ENCODE data around the gene SLC39A11.

The SLC39A11 gene

GRCh38 chr17:72624652-72625051, 467.8 kb downstream of the SLC39A11 start:
- H3K9me3 ChIP-seq (ENCODE audit: insufficient read depth, low read length): no peaks in the 10 kb centered on the region
- no peak overlapping the region for H3K4me3 ChIP-seq (ENCODE audit: low read length)

GRCh38 chr17:72624226-72624625, 468.3 kb downstream of the SLC39A11 start:
- Histone ChIP-seq H3K79me2 (ENCODE audit: low read length) (no peaks in the 10 kb centered on the region), H3K9ac (ENCODE audit: low read length) (no peak overlapping the region), H3K27ac (ENCODE audit: low read length) (no peak overlapping the region), H3K4me2 (ENCODE audit: low read length) (no peak overlapping the region), H3K9me3 (ENCODE audit: insufficient read depth, low read length) (no peaks in the 10 kb centered on the region), H2AFZ (ENCODE audit: low read depth, low read length) (no peak overlapping the region), H4K20me1 (ENCODE audit: insufficient read depth, low read length) (no peaks in the 10 kb centered on the region), H3K4me1 (ENCODE audit: low read length) (no peaks in the 10 kb centered on the region), H3K27me3 (ENCODE audit: low read depth, low read length) (peaks cover 47% of the 10 kb centered on the region), H3K36me3 (replicated peaks; ENCODE audit: low read depth, low read length) (no peaks in the 10 kb centered on the region), H3K4me3 (ENCODE audit: low read length) (no peak overlapping the region)
- TF ChIP-seq CTCF (IDR thresholded peaks at IDR 0.05; ENCODE audit: low read depth, low read length) (no peak), EZH2phosphoT487 (IDR thresholded peaks at IDR 0.05; ENCODE audit: low read depth) (no peak)

More at GRCh38 chr17:72624652-72625051, 467.8 kb downstream of the SLC39A11 start:
- no peaks in the 10 kb centered on the region for H3K4me1 ChIP-seq (ENCODE audit: low read length)
- no peak overlapping the region for H3K9ac ChIP-seq (ENCODE audit: low read length)
- no peak overlapping the region for H3K27ac ChIP-seq (ENCODE audit: low read length)
- H4K20me1 ChIP-seq (ENCODE audit: insufficient read depth, low read length): no peaks in the 10 kb centered on the region
- peaks cover 51% of the 10 kb centered on the region for H3K27me3 ChIP-seq (ENCODE audit: low read depth, low read length)
- H3K79me2 ChIP-seq (ENCODE audit: low read length): no peaks in the 10 kb centered on the region
- no peak overlapping the region for H3K4me2 ChIP-seq (ENCODE audit: low read length)
- H3K36me3 ChIP-seq (replicated peaks; ENCODE audit: low read depth, low read length): no peaks in the 10 kb centered on the region
- H2AFZ ChIP-seq (ENCODE audit: low read depth, low read length): no peak overlapping the region
- no peak for TF ChIP-seq EZH2phosphoT487 (IDR thresholded peaks at IDR 0.05; ENCODE audit: low read depth)
- no peak for TF ChIP-seq CTCF (IDR thresholded peaks at IDR 0.05; ENCODE audit: low read depth, low read length)

- no peak overlapping the region for H2AFZ ChIP-seq (ENCODE audit: low read depth, low read length)
- peaks cover 37% of the 10 kb centered on the region for H3K27me3 ChIP-seq (ENCODE audit: low read depth, low read length)
- no peaks in the 10 kb centered on the region for H4K20me1 ChIP-seq (ENCODE audit: insufficient read depth, low read length)
- H3K4me2 ChIP-seq (ENCODE audit: low read length): no peak overlapping the region
- no peak for TF ChIP-seq EZH2phosphoT487 (IDR thresholded peaks at IDR 0.05; ENCODE audit: low read depth)
- TF ChIP-seq CTCF (IDR thresholded peaks at IDR 0.05; ENCODE audit: low read depth, low read length): no peak
- no peaks in the 10 kb centered on the region for H3K4me1 ChIP-seq (ENCODE audit: low read length)
- no peak overlapping the region for H3K4me3 ChIP-seq (ENCODE audit: low read length)
- H3K9me3 ChIP-seq (ENCODE audit: insufficient read depth, low read length): no peaks in the 10 kb centered on the region
- no peak overlapping the region for H3K27ac ChIP-seq (ENCODE audit: low read length)
- no peaks in the 10 kb centered on the region for H3K36me3 ChIP-seq (replicated peaks; ENCODE audit: low read depth, low read length)
- no peak overlapping the region for H3K9ac ChIP-seq (ENCODE audit: low read length)
- no peaks in the 10 kb centered on the region for H3K79me2 ChIP-seq (ENCODE audit: low read length)
Measured at GRCh38 chr17:72622661-72623433, 469.6 kb downstream of the SLC39A11 start.

- TF ChIP-seq EZH2phosphoT487 (IDR thresholded peaks at IDR 0.05; ENCODE audit: low read depth) (no peak), CTCF (IDR thresholded peaks at IDR 0.05; ENCODE audit: low read depth, low read length) (no peak)
- no peak overlapping the region for H3K27ac ChIP-seq (ENCODE audit: low read length)
- H3K4me3 ChIP-seq (ENCODE audit: low read length): no peak overlapping the region
Measured at GRCh38 chr17:72619976-72620650, 472.4 kb downstream of the SLC39A11 start.

More at GRCh38 chr17:72619976-72620650, 472.4 kb downstream of the SLC39A11 start:
- Histone ChIP-seq H3K4me1 (ENCODE audit: low read length) (no peaks in the 10 kb centered on the region), H3K27me3 (ENCODE audit: low read depth, low read length) (peaks cover 33% of the 10 kb centered on the region), H3K4me2 (ENCODE audit: low read length) (no peak overlapping the region), H3K79me2 (ENCODE audit: low read length) (no peaks in the 10 kb centered on the region), H2AFZ (ENCODE audit: low read depth, low read length) (no peak overlapping the region), H3K36me3 (replicated peaks; ENCODE audit: low read depth, low read length) (no peaks in the 10 kb centered on the region), H3K9ac (ENCODE audit: low read length) (no peak overlapping the region), H3K9me3 (ENCODE audit: insufficient read depth, low read length) (no peaks in the 10 kb centered on the region), H4K20me1 (ENCODE audit: insufficient read depth, low read length) (no peaks in the 10 kb centered on the region)

All from OCI-LY3 (cell line).